T47D (cell line): ENCODE results near the gene LYPLAL1.

ENCODE experiments used
- DNase-seq, 2 experiments: peaks; one replicate each; pipeline versions ENCODE4 v3.0.0 to v3.0.0-alpha.2; 2011 to 2012; ENCODE audit warnings: low read depth in 1 of 2, low spot score in 1 of 2
- JUND ChIP-seq: IDR thresholded peaks from 2 replicates; pipeline ENCODE4 v1.6.1; 2012; ENCODE audit warnings: low read depth
- in situ Hi-C: cut with HindIII; loops from 2 replicates; pipeline ENCODE4 v1.10.0; 2016; ENCODE audit warnings: low sequenced_read_pairs, low pct_unique_long_range_greater_than_20kb

Gene LYPLAL1

DNA sequence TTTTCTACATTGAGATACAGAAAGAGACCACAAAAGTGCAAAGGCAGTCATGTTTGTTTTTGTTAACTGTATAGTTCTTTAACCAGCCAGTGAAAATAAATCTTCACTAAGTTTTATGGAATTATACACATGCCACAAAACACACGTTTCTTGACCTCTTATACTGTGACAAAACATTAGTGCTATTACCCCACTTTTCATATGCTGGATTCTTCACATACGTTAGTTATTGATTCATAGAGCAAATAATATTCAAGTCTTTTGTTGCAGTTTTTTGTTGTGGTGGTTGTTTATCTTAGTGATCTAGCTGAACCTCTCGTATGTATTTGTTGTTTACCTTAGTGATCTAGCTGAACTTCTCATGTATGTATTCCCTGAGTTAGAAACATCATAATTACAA, 28.0 kb downstream of the LYPLAL1 start:
- DNase-seq: no peak
- in situ Hi-C loops: no loop called here
- TF ChIP-seq JUND: no peak

DNA sequence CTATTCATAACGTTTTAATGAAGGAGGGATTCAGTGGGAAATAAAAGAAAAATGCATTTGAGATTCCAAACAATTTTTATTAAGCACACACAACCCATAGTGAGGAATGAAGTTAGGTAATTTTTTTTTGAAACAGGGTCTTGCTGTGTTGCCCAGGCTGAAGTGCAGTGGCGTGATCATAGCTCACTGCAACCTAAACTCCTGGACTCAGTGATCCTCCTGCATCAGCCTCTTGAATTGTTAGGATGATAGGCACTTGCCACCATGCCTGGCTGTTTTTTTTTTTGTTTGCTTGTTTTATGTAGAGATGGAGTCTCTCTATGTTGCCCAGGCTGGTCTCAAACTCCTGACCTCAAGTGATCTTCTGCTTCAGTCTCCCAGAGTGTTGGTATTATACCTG, 28.9 kb downstream of the LYPLAL1 start:
- no peak for DNase-seq
- in situ Hi-C loops: no loop called here
- TF ChIP-seq JUND: no peak

DNA sequence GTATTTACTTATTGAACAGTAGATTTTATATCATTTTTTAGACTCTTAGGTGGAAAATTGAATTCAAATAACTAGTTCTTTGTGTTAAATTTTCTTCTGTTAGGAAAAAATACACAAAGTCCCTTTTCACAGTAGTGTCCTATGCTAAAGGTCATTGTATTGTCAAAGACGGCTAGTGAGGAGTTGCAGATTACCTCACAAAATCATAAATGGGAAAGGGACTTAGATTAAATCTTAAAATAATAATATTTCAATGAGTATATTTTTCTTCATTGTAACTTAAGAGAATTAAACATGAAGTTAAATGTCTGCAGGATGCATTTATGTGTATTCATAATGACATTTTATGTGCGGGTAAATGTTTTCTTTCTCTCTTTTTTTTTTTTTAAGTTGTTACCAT, 32.7 kb downstream of the LYPLAL1 start:
- no peak for DNase-seq
- in situ Hi-C loops: no loop called here
- no peak for TF ChIP-seq JUND

DNA sequence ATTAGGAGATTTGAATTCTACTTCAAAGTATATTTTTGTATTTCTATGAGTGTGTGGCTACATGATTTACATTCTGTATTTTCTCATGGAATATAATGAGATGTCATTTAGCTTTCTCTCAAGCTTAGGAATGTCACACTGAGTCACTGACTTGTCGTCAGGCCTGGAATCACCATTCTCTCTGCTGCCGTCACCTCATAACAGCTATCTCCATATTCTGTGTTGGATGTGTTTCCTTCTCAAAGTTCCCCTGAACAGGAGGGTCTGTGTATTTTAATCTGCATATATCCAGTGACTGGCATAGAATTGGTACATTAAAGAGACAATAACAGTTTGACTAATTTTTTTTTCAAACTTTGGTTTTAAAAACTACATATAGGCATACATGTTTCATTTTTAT, 35.9 kb downstream of the LYPLAL1 start:
- DNase-seq: no peak
- in situ Hi-C loops: no loop called here
- TF ChIP-seq JUND: no peak

DNA sequence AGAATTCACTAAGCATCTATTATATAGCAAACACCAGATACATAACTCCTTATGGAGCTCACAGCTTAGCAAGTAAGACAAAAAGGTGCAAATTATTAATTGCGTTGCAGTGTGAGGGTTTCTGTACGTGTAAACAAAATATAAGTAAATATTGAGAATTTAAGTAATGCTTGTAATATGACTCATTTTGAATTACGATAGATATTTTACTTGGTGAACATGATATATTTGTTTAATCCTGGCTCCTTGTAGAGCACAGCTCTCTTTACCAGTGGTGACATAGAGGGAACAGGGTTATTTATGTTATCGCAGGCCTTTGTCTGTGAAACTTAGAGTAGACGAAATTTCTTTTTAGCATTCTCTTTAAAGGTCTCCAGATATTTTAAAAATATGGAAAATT, 36.4 kb downstream of the LYPLAL1 start:
- no peak for DNase-seq
- in situ Hi-C loops: no loop called here
- no peak for TF ChIP-seq JUND

DNA sequence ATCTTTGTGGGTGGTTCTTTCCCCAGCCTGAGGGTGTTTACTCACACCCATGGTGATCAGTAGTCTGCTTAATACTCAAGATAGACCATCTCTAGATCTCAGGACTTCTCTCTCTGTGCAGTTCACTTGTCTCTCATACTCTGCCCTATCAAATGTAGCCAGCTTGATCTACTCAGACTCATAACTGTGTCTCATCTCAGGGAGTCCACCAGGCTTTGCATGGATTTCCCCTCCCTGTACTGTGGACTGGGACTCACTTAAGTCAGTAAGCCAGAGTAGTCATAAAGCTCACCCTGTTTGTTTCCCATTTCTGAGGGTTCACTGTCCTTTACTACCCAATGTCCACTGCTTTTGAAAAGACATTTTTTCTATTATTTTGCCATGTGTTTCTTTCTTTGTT, 41.8 kb downstream of the LYPLAL1 start:
- TF ChIP-seq JUND: no peak
- no peak for DNase-seq
- in situ Hi-C loops: no loop called here

DNA sequence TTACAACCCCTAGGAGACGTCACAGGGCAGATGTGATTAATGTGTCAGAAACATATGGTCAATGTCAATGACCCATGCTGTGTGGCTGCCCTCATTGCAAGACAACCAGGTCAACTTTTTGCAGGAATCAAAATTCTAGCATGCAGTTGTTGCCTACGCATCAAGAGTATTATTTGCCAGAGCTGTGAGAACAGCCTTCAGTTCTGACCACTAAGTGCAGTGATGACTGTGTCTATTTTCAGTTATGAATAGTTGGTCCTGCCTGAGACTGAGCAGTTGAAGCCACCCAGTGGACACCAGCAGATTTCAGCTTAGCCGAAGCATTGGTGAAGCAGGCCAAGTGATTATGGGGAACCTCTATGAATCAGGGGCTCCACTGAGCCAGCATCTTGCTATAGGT, 47.3 kb downstream of the LYPLAL1 start:
- in situ Hi-C loops: no loop called here
- no peak for TF ChIP-seq JUND
- DNase-seq: no peak

DNA sequence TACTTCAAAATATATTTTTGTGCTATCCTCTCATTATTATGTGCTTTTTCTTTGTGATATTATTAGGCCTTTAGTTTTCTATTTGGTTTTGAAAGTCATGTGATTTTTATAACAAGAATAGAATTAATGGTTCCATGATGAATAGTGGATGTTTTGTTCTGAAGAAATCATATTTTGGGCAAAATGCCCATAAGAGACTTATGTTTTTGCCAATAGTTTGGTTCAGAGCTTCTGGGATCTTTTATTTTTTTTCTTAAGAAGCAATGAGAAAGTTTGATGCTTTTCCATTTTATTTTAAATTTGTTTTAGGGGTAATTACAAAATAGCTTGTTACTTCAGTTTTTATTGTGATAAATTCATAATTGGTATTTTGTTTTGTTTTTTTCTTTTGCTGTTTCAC, 49.8 kb downstream of the LYPLAL1 start:
- in situ Hi-C loops: no loop called here
- no peak for TF ChIP-seq JUND
- no peak for DNase-seq

DNA sequence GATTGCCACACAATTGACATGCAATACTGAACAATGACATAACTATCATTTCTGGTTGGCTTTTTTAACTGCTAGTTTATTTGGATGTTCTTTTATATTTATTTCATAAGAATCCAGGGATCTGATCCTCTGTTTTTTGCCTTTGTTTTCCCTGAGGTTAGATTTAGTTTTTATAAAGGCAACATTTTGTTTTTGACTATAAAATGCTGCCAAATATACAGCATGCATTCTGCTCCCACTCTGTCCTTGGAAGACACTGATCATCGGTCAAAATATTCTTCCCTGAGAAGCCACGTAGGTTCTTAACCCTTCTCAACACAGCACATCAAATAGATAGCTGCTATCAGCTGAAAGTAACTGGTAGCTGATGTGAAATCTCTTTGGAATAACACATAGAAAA, 52.5 kb downstream of the LYPLAL1 start:
- in situ Hi-C loops: no loop called here
- TF ChIP-seq JUND: no peak
- DNase-seq: no peak

DNA sequence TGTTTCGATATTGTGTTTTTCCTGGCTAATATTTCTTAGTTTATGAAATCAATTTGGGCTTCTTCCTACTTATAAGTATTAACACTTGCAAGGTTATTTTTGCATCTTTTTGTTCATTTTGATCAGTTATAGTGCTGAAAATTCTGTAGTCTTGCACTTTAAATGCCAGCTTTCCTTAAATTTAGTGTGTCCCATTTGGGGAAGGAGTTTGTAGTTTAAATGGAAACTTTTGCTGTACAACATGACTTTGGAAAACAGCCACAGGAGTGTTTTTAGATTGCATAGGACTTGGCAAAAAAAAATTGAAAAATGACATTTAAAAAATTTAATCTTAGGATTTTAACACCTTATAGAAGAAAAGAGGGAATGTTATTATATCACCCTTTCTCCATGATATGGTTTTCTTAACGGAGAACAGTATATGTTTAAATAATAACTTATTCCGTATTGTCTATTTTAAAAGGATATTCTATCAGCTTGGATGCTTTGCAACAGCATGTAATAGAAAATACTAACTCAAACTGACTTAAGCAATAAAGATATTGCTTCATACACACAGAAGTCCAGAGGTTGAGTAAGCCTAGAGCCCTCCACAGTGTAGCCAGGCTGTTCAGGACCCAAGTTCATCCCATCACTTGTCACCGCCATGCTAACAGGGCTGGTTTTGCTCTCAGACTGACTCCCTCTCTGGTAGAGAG, 53.8 kb downstream of the LYPLAL1 start:
- in situ Hi-C loops: no loop called here

DNA sequence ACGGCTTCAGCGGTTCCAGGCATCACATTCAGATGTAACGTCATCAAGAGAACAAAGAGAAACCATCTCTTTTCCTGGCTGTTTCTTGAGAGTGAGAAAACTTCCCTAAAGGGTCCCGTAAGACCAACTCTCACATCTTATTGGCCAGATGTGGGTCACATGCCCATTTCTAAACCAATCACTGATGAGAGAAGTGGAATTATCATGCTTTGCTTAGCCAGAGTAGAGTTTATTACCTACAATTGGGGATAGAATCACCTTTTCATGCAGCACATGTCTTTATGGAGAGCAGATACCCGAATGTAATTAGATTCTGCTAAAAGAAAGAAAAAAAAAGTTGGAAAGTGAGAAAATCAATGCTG, 54.4 kb downstream of the LYPLAL1 start:
- in situ Hi-C loops: no loop called here
- no peak for TF ChIP-seq JUND
- no peak for DNase-seq

More for the DNA sequence above, 53.8 kb downstream of the LYPLAL1 start:
- no peak for DNase-seq
- no peak for TF ChIP-seq JUND

DNA sequence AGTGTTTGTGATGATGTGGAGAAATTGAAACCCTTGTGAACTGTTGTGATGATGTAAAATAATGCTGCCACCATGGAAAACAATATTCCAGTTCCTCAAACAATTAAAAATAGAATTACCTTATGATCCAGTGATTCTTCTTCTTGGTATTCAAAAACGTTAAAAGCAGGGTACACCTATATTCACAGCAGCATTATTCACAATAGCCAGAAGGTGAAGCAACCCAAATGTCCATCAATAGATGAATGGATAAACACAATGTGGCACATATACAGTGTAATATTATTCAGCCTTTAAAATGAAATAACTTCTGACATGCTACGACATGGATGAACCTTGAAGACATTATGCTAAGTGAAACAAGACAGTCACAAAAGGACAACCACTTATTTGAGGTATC, 59.2 kb downstream of the LYPLAL1 start:
- no peak for TF ChIP-seq JUND
- in situ Hi-C loops: no loop called here
- DNase-seq: no peak

DNA sequence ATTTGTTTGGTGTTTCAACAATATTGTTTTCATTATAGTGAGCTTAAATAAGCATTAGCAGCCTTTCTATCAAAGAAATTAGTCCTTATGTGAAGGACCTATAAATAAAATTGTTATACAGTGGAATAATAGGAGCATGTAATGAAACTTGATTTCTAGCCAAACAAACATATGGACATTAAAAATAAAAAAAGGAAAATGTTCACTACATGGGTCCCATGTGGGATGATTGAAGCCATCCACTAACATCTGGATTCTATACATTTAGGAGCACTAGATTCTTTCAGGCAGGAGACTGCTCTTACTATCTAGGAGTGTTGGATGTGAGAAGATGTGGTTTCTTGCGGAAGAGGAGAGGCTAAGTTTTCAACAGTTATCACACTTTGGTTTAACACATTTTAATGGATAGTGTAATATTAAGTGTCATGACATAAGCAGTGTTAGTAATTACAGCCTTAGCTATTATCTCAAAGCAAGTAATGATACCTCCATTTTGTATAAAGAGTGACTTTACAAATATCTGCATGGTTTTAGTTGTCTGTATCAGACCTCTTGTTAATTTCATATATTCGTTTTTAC, 62.3 kb downstream of the LYPLAL1 start:
- in situ Hi-C loops: no loop called here
- no peak for DNase-seq
- no peak for TF ChIP-seq JUND
